Hepatocyte (in vitro differentiated cells): ENCODE results near the gene MRI1. TPM values are rescaled to one million over a fixed set of nuclear protein-coding genes. Genes with fewer than 3 reads are reported as not detected.

ENCODE experiments used
- DNase-seq: peaks from one replicate; pipeline ENCODE4 v3.0.0-alpha.2; 2016; ENCODE audit warnings: low spot score
- H2AFZ ChIP-seq: fragments of 200-600 bp; sonication (generic); 2 replicates; pipeline ENCODE4 v1.6.0; 2016; ENCODE audit warnings: antibody characterized with exemption, mild to moderate bottlenecking
- H3K27ac ChIP-seq: fragments of 200-600 bp; sonication (generic); 2 replicates; pipeline ENCODE4 v1.5.1; 2016; ENCODE audit warnings: mild to moderate bottlenecking
- H3K27me3 ChIP-seq: fragments of 200-600 bp; sonication (generic); 2 replicates; pipeline ENCODE4 v1.6.1; 2016
- H3K36me3 ChIP-seq: fragments of 200-600 bp; sonication (generic); replicated peaks from 2 replicates; pipeline ENCODE4 v1.5.1; 2016; ENCODE audit warnings: low read depth; ENCODE audit not compliant: insufficient read depth
- H3K4me1 ChIP-seq: fragments of 200-600 bp; sonication (generic); 2 replicates; pipeline ENCODE4 v1.5.1; 2016; ENCODE audit warnings: mild to moderate bottlenecking, moderate library complexity; ENCODE audit not compliant: insufficient read depth
- H3K4me2 ChIP-seq: fragments of 200-600 bp; sonication (generic); 2 replicates; pipeline ENCODE4 v1.6.0; 2016
- H3K4me3 ChIP-seq: fragments of 200-600 bp; sonication (generic); 2 replicates; pipeline ENCODE4 v1.5.1; 2016; ENCODE audit warnings: mild to moderate bottlenecking
- H3K79me2 ChIP-seq: fragments of 200-600 bp; sonication (generic); 2 replicates; pipeline ENCODE4 v1.6.0; 2017; ENCODE audit warnings: mild to moderate bottlenecking
- H3K9me2 ChIP-seq: fragments of 200-600 bp; sonication (generic); replicated peaks from 2 replicates; pipeline ENCODE4 v1.6.0; 2017; ENCODE audit warnings: mild to moderate bottlenecking; ENCODE audit not compliant: insufficient read depth
- H3K9me3 ChIP-seq: fragments of 200-600 bp; sonication (generic); 2 replicates; pipeline ENCODE4 v1.5.1; 2016; ENCODE audit warnings: low read depth, mild to moderate bottlenecking
- H4K20me1 ChIP-seq: fragments of 200-600 bp; sonication (generic); 2 replicates; pipeline ENCODE4 v1.6.0; 2016; ENCODE audit warnings: mild to moderate bottlenecking; ENCODE audit not compliant: insufficient read depth, poor library complexity, severe bottlenecking
- CTCF ChIP-seq: fragments of 200-600 bp; sonication (generic); IDR thresholded peaks from 2 replicates; pipeline ENCODE4 v1.5.1; 2016; ENCODE audit warnings: antibody characterized with exemption, mild to moderate bottlenecking; ENCODE audit not compliant: poor library complexity
- EZH2 ChIP-seq: fragments of 200-600 bp; sonication (generic); IDR thresholded peaks from 2 replicates; pipeline ENCODE4 v1.6.1; 2016; ENCODE audit warnings: antibody characterized with exemption, mild to moderate bottlenecking, borderline replicate concordance
- EZH2phosphoT487 ChIP-seq: fragments of 200-600 bp; sonication (generic); IDR thresholded peaks from one replicate; pipeline ENCODE4 v1.6.1; 2018; ENCODE audit warnings: antibody characterized with exemption, mild to moderate bottlenecking, low read depth, moderate library complexity; ENCODE audit not compliant: unreplicated experiment, severe bottlenecking
- WGBS: methylation state at CpG from one replicate; pipeline ENCODE4 v1.1.6; 2016; ENCODE audit warnings: low lambda C conversion rate; ENCODE audit errors: missing lambda C conversion rate; 5-methylcytosine and 5-hydroxymethylcytosine counted together
- polyA plus RNA-seq: library from polyadenylated mRNA; unstranded; fragments of >200 nt; fragmentation: Nextera tagmentation; extraction: Ambion mirVana; gene quantifications from 2 replicates; pipeline ENCODE4 v1.2.1, GENCODE V29; 2016
- total RNA-seq: library from RNA; depleted of rRNA; stranded (reverse); fragments of >200 nt; gene quantifications from 2 replicates; pipeline ENCODE4 v1.2.3, GENCODE V29; 2014

MRI1 gene
- total and polyA plus RNA-seq, 2 experiments from 2014 or later, result 18.5 to 21.9 TPM

GRCh38 chr19:13729859-13730258, 34.5 kb upstream of the MRI1 start:
- Histone ChIP-seq H3K4me1 (peaks cover 11% of the 10 kb centered on the region), H3K36me3 (no peaks in the 10 kb centered on the region), H3K9me3 (no peaks in the 10 kb centered on the region), H3K79me2 (no peaks in the 10 kb centered on the region), H3K9me2 (no peaks in the 10 kb centered on the region), H3K4me3 (no peak overlapping the region), H4K20me1 (no peaks in the 10 kb centered on the region), H3K27ac (peak overlapping the region; percentile 95), H3K27me3 (no peaks in the 10 kb centered on the region), H2AFZ (no peak overlapping the region), H3K4me2 (no peak overlapping the region)
- no peak for DNase-seq
- TF ChIP-seq EZH2 (no peak), EZH2phosphoT487 (no peak), CTCF (no peak)
- WGBS, result 75% methylated on average over 2 of the region's 2 CpGs

- no peaks in the 10 kb centered on the region for H3K9me2 ChIP-seq
- no peaks in the 10 kb centered on the region for H3K27me3 ChIP-seq
- DNase-seq, result peak; percentile 98
- H4K20me1 ChIP-seq, result no peaks in the 10 kb centered on the region
- WGBS, result 2% methylated on average over 36 of the region's 39 CpGs
- H2AFZ ChIP-seq, result peak overlapping the region; percentile 63
- no peaks in the 10 kb centered on the region for H3K79me2 ChIP-seq
- no peaks in the 10 kb centered on the region for H3K9me3 ChIP-seq
- H3K4me1 ChIP-seq, result peaks cover 11% of the 10 kb centered on the region
- TF ChIP-seq EZH2phosphoT487 (no peak), CTCF (no peak), EZH2 (no peak)
- H3K36me3 ChIP-seq, result no peaks in the 10 kb centered on the region
- H3K4me3 ChIP-seq, result peak overlapping the region; percentile 45
- peak overlapping the region; percentile 92 for H3K4me2 ChIP-seq
- peak overlapping the region; percentile 95 for H3K27ac ChIP-seq
These were observed 33.0 kb upstream of the MRI1 start for GRCh38 chr19:13731147-13731964.

- Histone ChIP-seq H3K4me2 (peak overlapping the region; percentile 92), H2AFZ (no peak overlapping the region), H3K27ac (no peak overlapping the region), H3K9me2 (no peaks in the 10 kb centered on the region), H3K9me3 (no peaks in the 10 kb centered on the region), H3K4me3 (no peak overlapping the region), H3K36me3 (no peaks in the 10 kb centered on the region), H3K79me2 (no peaks in the 10 kb centered on the region), H4K20me1 (no peaks in the 10 kb centered on the region), H3K27me3 (no peaks in the 10 kb centered on the region), H3K4me1 (peaks cover 11% of the 10 kb centered on the region)
- WGBS, result 92% methylated on average over 8 of the region's 8 CpGs
- DNase-seq, result no peak
- TF ChIP-seq CTCF (no peak), EZH2 (no peak), EZH2phosphoT487 (no peak)
These were observed 32.0 kb upstream of the MRI1 start for GRCh38 chr19:13732337-13732736.
